SU-DHL-6 (cell line): ENCODE data around the gene FH.

ENCODE experiments used
- H2AFZ ChIP-seq: fragments of 200-600 bp; sonication (generic); 2 replicates; pipeline ENCODE4 v1.6.1; 2014; ENCODE audit warnings: low read depth, mild to moderate bottlenecking, moderate library complexity, mixed read lengths, antibody characterized with exemption, low read length; ENCODE audit not compliant: severe bottlenecking
- H3F3A ChIP-seq: fragments of 200-600 bp; shearing (Covaris generic); 2 replicates; pipeline ENCODE4 v1.6.0; 2016; ENCODE audit warnings: antibody characterized with exemption, mild to moderate bottlenecking; ENCODE audit not compliant: insufficient read depth
- H3K27ac ChIP-seq: fragments of 200-600 bp; sonication (generic); 2 replicates; pipeline ENCODE4 v1.5.1; 2016; ENCODE audit warnings: low read depth, mild to moderate bottlenecking, low read length, moderate library complexity, mixed read lengths
- H3K27me3 ChIP-seq: fragments of 200-600 bp; sonication (generic), shearing (Covaris generic); 2 replicates; pipeline ENCODE4 v1.6.0; 2014; ENCODE audit warnings: mild to moderate bottlenecking, low read length
- H3K36me3 ChIP-seq: fragments of 200-600 bp; sonication (generic); 2 replicates; pipeline ENCODE4 v1.6.1; 2014; ENCODE audit warnings: mild to moderate bottlenecking, low read length, mixed read lengths
- H3K4me2 ChIP-seq: fragments of 300-600, 200-600 bp; shearing (Covaris generic), sonication (generic); 2 replicates; pipeline ENCODE4 v1.6.0; 2014; ENCODE audit warnings: low read length, low read depth, mild to moderate bottlenecking; ENCODE audit not compliant: poor library complexity, severe bottlenecking
- H3K4me3 ChIP-seq: fragments of 200-600 bp; sonication (generic); 2 replicates; pipeline ENCODE4 v1.5.1; 2014; ENCODE audit warnings: antibody characterized with exemption, low read length, mild to moderate bottlenecking, mixed read lengths; ENCODE audit not compliant: insufficient read depth, poor library complexity, severe bottlenecking
- H3K79me2 ChIP-seq: fragments of 200-600 bp; sonication (generic); 2 replicates; pipeline ENCODE4 v1.6.1; 2014; ENCODE audit warnings: mild to moderate bottlenecking, low read length, moderate library complexity; ENCODE audit not compliant: insufficient read depth
- H3K9ac ChIP-seq: fragments of 200-600 bp; sonication (generic); 2 replicates; pipeline ENCODE4 v1.7.0; 2014; ENCODE audit warnings: mild to moderate bottlenecking, low read length
- H3K9me2 ChIP-seq: fragments of 200-600 bp; sonication (generic); replicated peaks from 2 replicates; pipeline ENCODE4 v1.6.1; 2014; ENCODE audit warnings: low read length; ENCODE audit not compliant: insufficient read depth
- H3K9me3 ChIP-seq: fragments of 200-600 bp; sonication (generic); 2 replicates; pipeline ENCODE4 v1.6.1; 2014; ENCODE audit warnings: low read length, mixed read lengths; ENCODE audit not compliant: insufficient read depth
- H4K20me1 ChIP-seq: fragments of 200-600 bp; sonication (generic); 2 replicates; pipeline ENCODE4 v1.6.1; 2014; ENCODE audit warnings: low read depth, mild to moderate bottlenecking, antibody characterized with exemption, low read length, moderate library complexity, mixed read lengths
- EZH2phosphoT487 ChIP-seq: fragments of 200-600 bp; sonication (generic), shearing (Covaris generic); conservative IDR thresholded peaks from 2 replicates; pipeline ENCODE4 v1.6.1; 2018; ENCODE audit warnings: mild to moderate bottlenecking, antibody characterized with exemption, low read length, moderate library complexity, mixed read lengths
- TF ChIP-seq, protein P1 (sequence below): fragments of 200-600 bp; sonication (generic); IDR thresholded peaks from one replicate; pipeline ENCODE4 v1.5.1; 2017; ENCODE audit warnings: antibody characterized with exemption, mild to moderate bottlenecking, low read length, moderate library complexity; ENCODE audit not compliant: insufficient read depth, poor library complexity, severe bottlenecking

FH gene

DNA sequence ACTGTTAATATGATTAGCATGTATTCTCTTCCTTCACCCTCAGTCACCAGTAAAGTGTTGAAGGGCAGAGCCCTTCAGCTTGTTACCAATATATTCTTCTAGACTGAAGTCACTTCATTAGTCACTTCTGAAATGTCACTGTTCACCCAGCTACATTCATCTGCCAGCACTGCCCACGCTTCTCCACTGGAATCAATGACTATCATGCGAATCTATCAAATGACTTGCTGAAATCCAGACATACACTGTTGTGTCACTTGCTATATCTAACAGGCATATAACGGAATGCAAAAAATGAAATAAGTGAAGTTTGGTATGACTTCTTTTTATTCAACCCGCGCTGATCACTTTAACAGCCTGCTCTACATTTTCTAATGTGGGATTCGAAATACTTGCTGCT, 16.1 kb downstream of the FH start:
- H3F3A ChIP-seq, result peaks cover 3% of the 10 kb centered on the region; the same call in 1 of the 2 replicates
- H3K4me2 ChIP-seq, result no peak overlapping the region
- H3K27me3 ChIP-seq, result no peaks in the 10 kb centered on the region
- H2AFZ ChIP-seq, result no peak overlapping the region
- TF ChIP-seq EZH2phosphoT487, result no peak
- TF ChIP-seq, protein P1, sequence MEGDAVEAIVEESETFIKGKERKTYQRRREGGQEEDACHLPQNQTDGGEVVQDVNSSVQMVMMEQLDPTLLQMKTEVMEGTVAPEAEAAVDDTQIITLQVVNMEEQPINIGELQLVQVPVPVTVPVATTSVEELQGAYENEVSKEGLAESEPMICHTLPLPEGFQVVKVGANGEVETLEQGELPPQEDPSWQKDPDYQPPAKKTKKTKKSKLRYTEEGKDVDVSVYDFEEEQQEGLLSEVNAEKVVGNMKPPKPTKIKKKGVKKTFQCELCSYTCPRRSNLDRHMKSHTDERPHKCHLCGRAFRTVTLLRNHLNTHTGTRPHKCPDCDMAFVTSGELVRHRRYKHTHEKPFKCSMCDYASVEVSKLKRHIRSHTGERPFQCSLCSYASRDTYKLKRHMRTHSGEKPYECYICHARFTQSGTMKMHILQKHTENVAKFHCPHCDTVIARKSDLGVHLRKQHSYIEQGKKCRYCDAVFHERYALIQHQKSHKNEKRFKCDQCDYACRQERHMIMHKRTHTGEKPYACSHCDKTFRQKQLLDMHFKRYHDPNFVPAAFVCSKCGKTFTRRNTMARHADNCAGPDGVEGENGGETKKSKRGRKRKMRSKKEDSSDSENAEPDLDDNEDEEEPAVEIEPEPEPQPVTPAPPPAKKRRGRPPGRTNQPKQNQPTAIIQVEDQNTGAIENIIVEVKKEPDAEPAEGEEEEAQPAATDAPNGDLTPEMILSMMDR, result no peak
- H3K9me3 ChIP-seq, result no peaks in the 10 kb centered on the region
- no peaks in the 10 kb centered on the region for H3K9me2 ChIP-seq
- no peaks in the 10 kb centered on the region for H3K79me2 ChIP-seq
- H3K27ac ChIP-seq, result no peak overlapping the region
- no peaks in the 10 kb centered on the region for H4K20me1 ChIP-seq
- peaks cover 50% of the 10 kb centered on the region for H3K36me3 ChIP-seq
- H3K9ac ChIP-seq, result no peak overlapping the region
- H3K4me3 ChIP-seq, result no peak overlapping the region

DNA sequence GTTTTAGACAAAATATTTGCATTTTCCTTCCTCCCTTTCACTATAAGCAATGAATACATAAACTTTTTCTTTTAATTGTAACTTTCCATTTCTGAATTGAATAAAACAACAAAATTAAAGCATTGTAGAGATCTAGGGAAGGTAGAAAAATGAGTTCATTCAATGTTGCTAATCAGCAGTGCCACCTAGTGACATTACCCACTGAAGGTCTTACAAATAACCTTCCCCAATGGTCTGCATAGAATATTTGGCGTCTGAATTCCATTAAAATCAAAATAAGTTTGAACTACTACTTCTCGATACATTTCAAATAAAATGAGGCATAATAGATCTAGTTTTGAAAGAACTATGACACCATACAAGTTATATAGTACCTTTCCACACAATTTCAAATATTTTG, 19.6 kb downstream of the FH start:
- TF ChIP-seq, protein P1, result peak; percentile 34
- no peak for TF ChIP-seq EZH2phosphoT487
- no peak overlapping the region for H3K27ac ChIP-seq
- no peaks in the 10 kb centered on the region for H3K9me3 ChIP-seq
- H3F3A ChIP-seq, result peaks cover 3% of the 10 kb centered on the region; the same call in 1 of the 2 replicates
- peaks cover 36% of the 10 kb centered on the region; the same call in 1 of the 2 replicates for H3K36me3 ChIP-seq
- H4K20me1 ChIP-seq, result no peaks in the 10 kb centered on the region
- H3K79me2 ChIP-seq, result no peaks in the 10 kb centered on the region
- H3K4me2 ChIP-seq, result no peak overlapping the region
- H2AFZ ChIP-seq, result no peak overlapping the region
- no peaks in the 10 kb centered on the region for H3K9me2 ChIP-seq
- no peak overlapping the region for H3K4me3 ChIP-seq
- H3K27me3 ChIP-seq, result no peaks in the 10 kb centered on the region
- H3K9ac ChIP-seq, result no peak overlapping the region

DNA sequence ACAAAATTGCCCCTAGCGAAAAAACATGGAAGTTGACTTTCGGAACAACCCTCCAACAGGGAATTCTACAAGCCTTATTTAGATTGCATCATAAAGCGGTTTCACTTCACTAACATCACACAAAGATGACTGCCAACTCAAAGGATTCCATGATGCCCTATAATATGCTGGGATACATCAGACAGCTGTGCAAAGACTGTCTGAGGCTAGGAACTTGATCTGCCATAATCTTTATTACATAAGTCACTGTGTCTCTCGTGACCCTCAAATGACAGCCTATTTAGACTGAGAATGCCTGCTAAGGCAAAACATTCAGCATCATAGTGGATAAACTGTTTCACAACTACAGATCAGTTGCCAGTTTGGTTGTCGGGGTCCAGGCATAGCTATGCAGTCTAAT, 23.8 kb downstream of the FH start:
- TF ChIP-seq EZH2phosphoT487, result no peak
- TF ChIP-seq, protein P1, result no peak
- Histone ChIP-seq H3K4me3 (no peak overlapping the region), H3F3A (no peaks in the 10 kb centered on the region; the same call in 1 of the 2 replicates), H3K9me2 (no peaks in the 10 kb centered on the region), H3K9ac (no peak overlapping the region), H3K4me2 (no peak overlapping the region), H3K36me3 (peaks cover 28% of the 10 kb centered on the region; the same call in 1 of the 2 replicates), H3K27me3 (no peaks in the 10 kb centered on the region), H4K20me1 (no peaks in the 10 kb centered on the region), H3K27ac (no peak overlapping the region), H3K79me2 (no peaks in the 10 kb centered on the region), H3K9me3 (no peaks in the 10 kb centered on the region), H2AFZ (no peak overlapping the region)
